Measurements from ENCODE around the gene BAZ2B.

GRCh38 chr2:159650574-159650973 is 34.2 kb upstream of the BAZ2B start:
- no peak for TF ChIP-seq CTCF (IDR thresholded peaks at IDR 0.05)
- no peak for TF ChIP-seq POLR2A (IDR thresholded peaks at IDR 0.05)

Measured in adrenal gland (tissue), 5 donors.